Esophagus squamous epithelium (tissue), 4 donors: ENCODE measurements around the gene CSRP1.

ENCODE experiments used
- POLR2A ChIP-seq, 4 donors: fragments of 450-650 bp; IDR thresholded peaks; one replicate each; pipeline ENCODE4 v1.6.1; 2017; ENCODE audit warnings: antibody characterized with exemption in 4 of 4, mild to moderate bottlenecking in 4 of 4, moderate library complexity in 3 of 4
- TF ChIP-seq, protein P1 (sequence below), 6 experiments: fragments of 450-650 bp in 4 of 6; fragments of 200-600 bp in 2 of 6; sonication (generic) in 2 of 6; IDR thresholded peaks; one replicate each; pipeline ENCODE4 v1.5.1; 2016 to 2019; ENCODE audit warnings: antibody characterized with exemption in 6 of 6, mild to moderate bottlenecking in 4 of 6, moderate library complexity in 4 of 6

DNA sequence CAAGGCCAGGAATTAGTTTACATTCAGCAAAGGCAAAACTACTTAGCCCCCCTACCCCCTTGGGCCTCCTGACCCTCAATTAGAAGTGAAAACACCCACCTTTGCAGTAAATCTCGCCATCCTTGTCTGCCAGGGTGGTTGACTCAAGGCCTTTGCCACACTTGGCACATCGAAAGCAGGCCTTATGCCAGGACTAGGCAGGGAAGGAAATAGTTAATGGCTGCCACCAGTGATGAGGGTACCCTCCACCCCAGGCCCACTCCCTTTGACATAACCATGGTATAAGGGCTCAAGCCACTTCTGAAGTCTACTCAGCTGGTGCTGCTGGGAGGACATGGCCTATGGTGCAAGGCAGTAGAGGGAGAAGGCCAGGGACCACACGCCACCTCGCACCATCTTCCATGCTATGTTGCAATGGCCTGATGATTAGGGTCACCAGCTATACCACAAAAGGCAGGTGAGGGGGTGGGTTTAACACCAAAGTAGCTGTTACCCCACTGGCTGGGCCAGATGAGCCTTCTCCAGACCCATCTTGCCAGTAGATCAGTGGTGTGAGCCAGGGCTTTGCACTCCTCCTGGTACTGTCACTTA, 21.6 kb downstream of the CSRP1 start:
- TF ChIP-seq, protein P1, sequence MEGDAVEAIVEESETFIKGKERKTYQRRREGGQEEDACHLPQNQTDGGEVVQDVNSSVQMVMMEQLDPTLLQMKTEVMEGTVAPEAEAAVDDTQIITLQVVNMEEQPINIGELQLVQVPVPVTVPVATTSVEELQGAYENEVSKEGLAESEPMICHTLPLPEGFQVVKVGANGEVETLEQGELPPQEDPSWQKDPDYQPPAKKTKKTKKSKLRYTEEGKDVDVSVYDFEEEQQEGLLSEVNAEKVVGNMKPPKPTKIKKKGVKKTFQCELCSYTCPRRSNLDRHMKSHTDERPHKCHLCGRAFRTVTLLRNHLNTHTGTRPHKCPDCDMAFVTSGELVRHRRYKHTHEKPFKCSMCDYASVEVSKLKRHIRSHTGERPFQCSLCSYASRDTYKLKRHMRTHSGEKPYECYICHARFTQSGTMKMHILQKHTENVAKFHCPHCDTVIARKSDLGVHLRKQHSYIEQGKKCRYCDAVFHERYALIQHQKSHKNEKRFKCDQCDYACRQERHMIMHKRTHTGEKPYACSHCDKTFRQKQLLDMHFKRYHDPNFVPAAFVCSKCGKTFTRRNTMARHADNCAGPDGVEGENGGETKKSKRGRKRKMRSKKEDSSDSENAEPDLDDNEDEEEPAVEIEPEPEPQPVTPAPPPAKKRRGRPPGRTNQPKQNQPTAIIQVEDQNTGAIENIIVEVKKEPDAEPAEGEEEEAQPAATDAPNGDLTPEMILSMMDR (IDR thresholded peaks at IDR 0.05): no peak
- no peak for TF ChIP-seq POLR2A (IDR thresholded peaks at IDR 0.05)
